ENCODE results near the gene SYT13.

SYT13 gene

GRCh38 chr11:45322111-45322705 lies 36.1 kb upstream of the SYT13 start:
- TF ChIP-seq GLIS3 (CRISPR knock-in tag; IDR thresholded peaks at IDR 0.05), result no peak
- TF ChIP-seq PATZ1 (CRISPR knock-in tag; IDR thresholded peaks at IDR 0.05; ENCODE audit: borderline replicate concordance), result no peak
- no peak for TF ChIP-seq PPARA (CRISPR knock-in tag; IDR thresholded peaks at IDR 0.05; ENCODE audit: borderline replicate concordance)
- TF ChIP-seq BACH2 (CRISPR knock-in tag; IDR thresholded peaks at IDR 0.05; ENCODE audit: borderline replicate concordance), result no peak
- TF ChIP-seq TCF4 (CRISPR knock-in tag; IDR thresholded peaks at IDR 0.05; ENCODE audit: borderline replicate concordance), result no peak
- TF ChIP-seq RARB (CRISPR knock-in tag; IDR thresholded peaks at IDR 0.05), result no peak
- TF ChIP-seq ARNTL (CRISPR knock-in tag; IDR thresholded peaks at IDR 0.05; ENCODE audit: borderline replicate concordance, low read depth), result no peak
- TF ChIP-seq SNAI2 (CRISPR knock-in tag; IDR thresholded peaks at IDR 0.05), result no peak
- TF ChIP-seq ZNF70 (CRISPR knock-in tag; IDR thresholded peaks at IDR 0.05), result no peak
- no peak for TF ChIP-seq TOX (CRISPR knock-in tag; IDR thresholded peaks at IDR 0.05; ENCODE audit: borderline replicate concordance)
- no peak for TF ChIP-seq ZFP3 (CRISPR knock-in tag; IDR thresholded peaks at IDR 0.05)
- TF ChIP-seq, protein P1, sequence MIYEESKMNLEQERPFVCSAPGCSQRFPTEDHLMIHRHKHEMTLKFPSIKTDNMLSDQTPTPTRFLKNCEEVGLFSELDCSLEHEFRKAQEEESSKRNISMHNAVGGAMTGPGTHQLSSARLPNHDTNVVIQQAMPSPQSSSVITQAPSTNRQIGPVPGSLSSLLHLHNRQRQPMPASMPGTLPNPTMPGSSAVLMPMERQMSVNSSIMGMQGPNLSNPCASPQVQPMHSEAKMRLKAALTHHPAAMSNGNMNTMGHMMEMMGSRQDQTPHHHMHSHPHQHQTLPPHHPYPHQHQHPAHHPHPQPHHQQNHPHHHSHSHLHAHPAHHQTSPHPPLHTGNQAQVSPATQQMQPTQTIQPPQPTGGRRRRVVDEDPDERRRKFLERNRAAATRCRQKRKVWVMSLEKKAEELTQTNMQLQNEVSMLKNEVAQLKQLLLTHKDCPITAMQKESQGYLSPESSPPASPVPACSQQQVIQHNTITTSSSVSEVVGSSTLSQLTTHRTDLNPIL (CRISPR knock-in tag; IDR thresholded peaks at IDR 0.05; ENCODE audit: low read depth), result no peak
- TF ChIP-seq, protein P2, sequence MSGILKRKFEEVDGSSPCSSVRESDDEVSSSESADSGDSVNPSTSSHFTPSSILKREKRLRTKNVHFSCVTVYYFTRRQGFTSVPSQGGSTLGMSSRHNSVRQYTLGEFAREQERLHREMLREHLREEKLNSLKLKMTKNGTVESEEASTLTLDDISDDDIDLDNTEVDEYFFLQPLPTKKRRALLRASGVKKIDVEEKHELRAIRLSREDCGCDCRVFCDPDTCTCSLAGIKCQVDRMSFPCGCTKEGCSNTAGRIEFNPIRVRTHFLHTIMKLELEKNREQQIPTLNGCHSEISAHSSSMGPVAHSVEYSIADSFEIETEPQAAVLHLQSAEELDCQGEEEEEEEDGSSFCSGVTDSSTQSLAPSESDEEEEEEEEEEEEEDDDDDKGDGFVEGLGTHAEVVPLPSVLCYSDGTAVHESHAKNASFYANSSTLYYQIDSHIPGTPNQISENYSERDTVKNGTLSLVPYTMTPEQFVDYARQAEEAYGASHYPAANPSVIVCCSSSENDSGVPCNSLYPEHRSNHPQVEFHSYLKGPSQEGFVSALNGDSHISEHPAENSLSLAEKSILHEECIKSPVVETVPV (CRISPR knock-in tag; IDR thresholded peaks at IDR 0.05), result no peak
- no peak for TF ChIP-seq OSR1 (CRISPR knock-in tag; IDR thresholded peaks at IDR 0.05)
- ATAC-seq, result no peak

- no peak for ATAC-seq
- no peak for TF ChIP-seq ZFP30 (CRISPR knock-in tag; IDR thresholded peaks at IDR 0.05)
- TF ChIP-seq BACH2 (CRISPR knock-in tag; IDR thresholded peaks at IDR 0.05; ENCODE audit: borderline replicate concordance), result no peak
- TF ChIP-seq ISL1 (CRISPR knock-in tag; IDR thresholded peaks at IDR 0.05), result no peak
- TF ChIP-seq ARNTL (CRISPR knock-in tag; IDR thresholded peaks at IDR 0.05; ENCODE audit: borderline replicate concordance, low read depth), result no peak
- TF ChIP-seq SNAI2 (CRISPR knock-in tag; IDR thresholded peaks at IDR 0.05), result no peak
- no peak for TF ChIP-seq PATZ1 (CRISPR knock-in tag; IDR thresholded peaks at IDR 0.05; ENCODE audit: borderline replicate concordance)
- TF ChIP-seq, protein P3, sequence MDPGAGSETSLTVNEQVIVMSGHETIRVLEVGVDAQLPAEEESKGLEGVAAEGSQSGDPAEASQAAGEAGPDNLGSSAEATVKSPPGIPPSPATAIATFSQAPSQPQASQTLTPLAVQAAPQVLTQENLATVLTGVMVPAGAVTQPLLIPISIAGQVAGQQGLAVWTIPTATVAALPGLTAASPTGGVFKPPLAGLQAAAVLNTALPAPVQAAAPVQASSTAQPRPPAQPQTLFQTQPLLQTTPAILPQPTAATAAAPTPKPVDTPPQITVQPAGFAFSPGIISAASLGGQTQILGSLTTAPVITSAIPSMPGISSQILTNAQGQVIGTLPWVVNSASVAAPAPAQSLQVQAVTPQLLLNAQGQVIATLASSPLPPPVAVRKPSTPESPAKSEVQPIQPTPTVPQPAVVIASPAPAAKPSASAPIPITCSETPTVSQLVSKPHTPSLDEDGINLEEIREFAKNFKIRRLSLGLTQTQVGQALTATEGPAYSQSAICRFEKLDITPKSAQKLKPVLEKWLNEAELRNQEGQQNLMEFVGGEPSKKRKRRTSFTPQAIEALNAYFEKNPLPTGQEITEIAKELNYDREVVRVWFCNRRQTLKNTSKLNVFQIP (CRISPR knock-in tag; IDR thresholded peaks at IDR 0.05; ENCODE audit: borderline replicate concordance, low read depth), result no peak
- no peak for TF ChIP-seq TOX (CRISPR knock-in tag; IDR thresholded peaks at IDR 0.05; ENCODE audit: borderline replicate concordance)
- no peak for TF ChIP-seq ZNF70 (CRISPR knock-in tag; IDR thresholded peaks at IDR 0.05)
- no peak for TF ChIP-seq TCF4 (CRISPR knock-in tag; IDR thresholded peaks at IDR 0.05; ENCODE audit: borderline replicate concordance)
- no peak for TF ChIP-seq ZFP3 (CRISPR knock-in tag; IDR thresholded peaks at IDR 0.05)
- TF ChIP-seq, protein P1 (CRISPR knock-in tag; IDR thresholded peaks at IDR 0.05; ENCODE audit: low read depth), result no peak
- TF ChIP-seq TSHZ2 (CRISPR knock-in tag; IDR thresholded peaks at IDR 0.05), result no peak
- TF ChIP-seq GLIS3 (CRISPR knock-in tag; IDR thresholded peaks at IDR 0.05), result no peak
- TF ChIP-seq ESRRG (CRISPR knock-in tag; IDR thresholded peaks at IDR 0.05), result no peak
- TF ChIP-seq PPARA (CRISPR knock-in tag; IDR thresholded peaks at IDR 0.05; ENCODE audit: borderline replicate concordance), result no peak
- TF ChIP-seq ZC3H10 (CRISPR knock-in tag; IDR thresholded peaks at IDR 0.05), result no peak
- TF ChIP-seq ZNF565 (CRISPR knock-in tag; conservative IDR thresholded peaks at IDR 0.05; ENCODE audit: low read depth), result no peak
These were observed 35.5 kb upstream of the SYT13 start for GRCh38 chr11:45321669-45322068.

Measured in SK-N-SH treated with all-trans-retinoic acid at 6 μM for 48 hours (cell line).